Hepatocyte (in vitro differentiated cells): Measurements from ENCODE around the gene GABRA1. TPM values are rescaled to one million over a fixed set of nuclear protein-coding genes. Genes with fewer than 3 reads are reported as not detected.

Experiments used
- DNase-seq: peaks from one replicate; pipeline ENCODE4 v3.0.0-alpha.2; 2016; ENCODE audit warnings: low spot score
- H2AFZ ChIP-seq: fragments of 200-600 bp; sonication (generic); 2 replicates; pipeline ENCODE4 v1.6.0; 2016; ENCODE audit warnings: antibody characterized with exemption, mild to moderate bottlenecking
- H3K27ac ChIP-seq: fragments of 200-600 bp; sonication (generic); 2 replicates; pipeline ENCODE4 v1.5.1; 2016; ENCODE audit warnings: mild to moderate bottlenecking
- H3K27me3 ChIP-seq: fragments of 200-600 bp; sonication (generic); 2 replicates; pipeline ENCODE4 v1.6.1; 2016
- H3K36me3 ChIP-seq: fragments of 200-600 bp; sonication (generic); replicated peaks from 2 replicates; pipeline ENCODE4 v1.5.1; 2016; ENCODE audit warnings: low read depth; ENCODE audit not compliant: insufficient read depth
- H3K4me1 ChIP-seq: fragments of 200-600 bp; sonication (generic); 2 replicates; pipeline ENCODE4 v1.5.1; 2016; ENCODE audit warnings: mild to moderate bottlenecking, moderate library complexity; ENCODE audit not compliant: insufficient read depth
- H3K4me2 ChIP-seq: fragments of 200-600 bp; sonication (generic); 2 replicates; pipeline ENCODE4 v1.6.0; 2016
- H3K4me3 ChIP-seq: fragments of 200-600 bp; sonication (generic); 2 replicates; pipeline ENCODE4 v1.5.1; 2016; ENCODE audit warnings: mild to moderate bottlenecking
- H3K79me2 ChIP-seq: fragments of 200-600 bp; sonication (generic); 2 replicates; pipeline ENCODE4 v1.6.0; 2017; ENCODE audit warnings: mild to moderate bottlenecking
- H3K9me2 ChIP-seq: fragments of 200-600 bp; sonication (generic); replicated peaks from 2 replicates; pipeline ENCODE4 v1.6.0; 2017; ENCODE audit warnings: mild to moderate bottlenecking; ENCODE audit not compliant: insufficient read depth
- H3K9me3 ChIP-seq: fragments of 200-600 bp; sonication (generic); 2 replicates; pipeline ENCODE4 v1.5.1; 2016; ENCODE audit warnings: low read depth, mild to moderate bottlenecking
- H4K20me1 ChIP-seq: fragments of 200-600 bp; sonication (generic); 2 replicates; pipeline ENCODE4 v1.6.0; 2016; ENCODE audit warnings: mild to moderate bottlenecking; ENCODE audit not compliant: insufficient read depth, poor library complexity, severe bottlenecking
- EZH2 ChIP-seq: fragments of 200-600 bp; sonication (generic); IDR thresholded peaks from 2 replicates; pipeline ENCODE4 v1.6.1; 2016; ENCODE audit warnings: antibody characterized with exemption, mild to moderate bottlenecking, borderline replicate concordance
- EZH2phosphoT487 ChIP-seq: fragments of 200-600 bp; sonication (generic); IDR thresholded peaks from one replicate; pipeline ENCODE4 v1.6.1; 2018; ENCODE audit warnings: antibody characterized with exemption, mild to moderate bottlenecking, low read depth, moderate library complexity; ENCODE audit not compliant: unreplicated experiment, severe bottlenecking
- WGBS: methylation state at CpG from one replicate; pipeline ENCODE4 v1.1.6; 2016; ENCODE audit warnings: low lambda C conversion rate; ENCODE audit errors: missing lambda C conversion rate; 5-methylcytosine and 5-hydroxymethylcytosine counted together
- polyA plus RNA-seq: library from polyadenylated mRNA; unstranded; fragments of >200 nt; fragmentation: Nextera tagmentation; extraction: Ambion mirVana; gene quantifications from 2 replicates; pipeline ENCODE4 v1.2.1, GENCODE V29; 2016
- total RNA-seq: library from RNA; depleted of rRNA; stranded (reverse); fragments of >200 nt; gene quantifications from 2 replicates; pipeline ENCODE4 v1.2.3, GENCODE V29; 2014
- TF ChIP-seq, protein P1 (sequence below): fragments of 200-600 bp; sonication (generic); IDR thresholded peaks from 2 replicates; pipeline ENCODE4 v1.5.1; 2016; ENCODE audit warnings: antibody characterized with exemption, mild to moderate bottlenecking; ENCODE audit not compliant: poor library complexity

GABRA1 gene
- total RNA-seq (0.16 and 0.30 TPM in 2 replicates), polyA plus RNA-seq (0.42 TPM in 1 of 2 replicates, not detected in the other)

DNA sequence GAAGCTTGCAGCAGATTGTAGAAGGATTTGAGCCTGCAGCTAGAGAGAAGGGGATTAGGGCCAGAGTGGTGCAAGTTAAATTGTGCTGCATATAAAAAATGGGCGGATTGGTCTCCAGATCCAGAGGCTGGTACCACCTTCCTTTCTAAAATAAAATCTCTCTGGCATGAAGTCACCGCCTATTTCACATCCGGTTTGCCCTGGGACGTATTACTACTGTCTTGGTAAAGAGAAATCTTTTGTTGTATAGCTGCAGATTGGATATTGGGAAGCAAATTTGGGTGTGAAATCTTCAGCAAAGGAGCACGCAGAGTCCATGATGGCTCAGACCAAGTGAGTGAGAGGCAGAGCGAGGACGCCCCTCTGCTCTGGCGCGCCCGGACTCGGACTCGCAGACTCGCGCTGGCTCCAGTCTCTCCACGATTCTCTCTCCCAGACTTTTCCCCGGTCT is at the start of gene GABRA1:
Gene GABRA1 (plus strand): TSS at position 180 of the 451 bp plus-strand sequence. CDS start 2,691 bp downstream, outside the sequence.
- no peaks in the 10 kb centered on the region for H3K4me1 ChIP-seq
- no peaks in the 10 kb centered on the region for H4K20me1 ChIP-seq
- H3K9me2 ChIP-seq = no peaks in the 10 kb centered on the region
- H2AFZ ChIP-seq = peak within 1 kb of the TSS; percentile 66
- no peaks in the 10 kb centered on the region for H3K79me2 ChIP-seq
- TF ChIP-seq EZH2phosphoT487 (no peak), EZH2 (no peak)
- TF ChIP-seq, protein P1, sequence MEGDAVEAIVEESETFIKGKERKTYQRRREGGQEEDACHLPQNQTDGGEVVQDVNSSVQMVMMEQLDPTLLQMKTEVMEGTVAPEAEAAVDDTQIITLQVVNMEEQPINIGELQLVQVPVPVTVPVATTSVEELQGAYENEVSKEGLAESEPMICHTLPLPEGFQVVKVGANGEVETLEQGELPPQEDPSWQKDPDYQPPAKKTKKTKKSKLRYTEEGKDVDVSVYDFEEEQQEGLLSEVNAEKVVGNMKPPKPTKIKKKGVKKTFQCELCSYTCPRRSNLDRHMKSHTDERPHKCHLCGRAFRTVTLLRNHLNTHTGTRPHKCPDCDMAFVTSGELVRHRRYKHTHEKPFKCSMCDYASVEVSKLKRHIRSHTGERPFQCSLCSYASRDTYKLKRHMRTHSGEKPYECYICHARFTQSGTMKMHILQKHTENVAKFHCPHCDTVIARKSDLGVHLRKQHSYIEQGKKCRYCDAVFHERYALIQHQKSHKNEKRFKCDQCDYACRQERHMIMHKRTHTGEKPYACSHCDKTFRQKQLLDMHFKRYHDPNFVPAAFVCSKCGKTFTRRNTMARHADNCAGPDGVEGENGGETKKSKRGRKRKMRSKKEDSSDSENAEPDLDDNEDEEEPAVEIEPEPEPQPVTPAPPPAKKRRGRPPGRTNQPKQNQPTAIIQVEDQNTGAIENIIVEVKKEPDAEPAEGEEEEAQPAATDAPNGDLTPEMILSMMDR = no peak
- peak within 1 kb of the TSS; percentile 82 for H3K4me2 ChIP-seq
- no peak within 1 kb of the TSS for H3K4me3 ChIP-seq
- peaks cover 48% of the 10 kb centered on the region for H3K27me3 ChIP-seq
- peak; percentile 48 for DNase-seq
- no peaks in the 10 kb centered on the region for H3K36me3 ChIP-seq
- no peaks in the 10 kb centered on the region for H3K9me3 ChIP-seq
- 3% methylated on average over 16 of the region's 16 CpGs for WGBS
- H3K27ac ChIP-seq = no peak within 1 kb of the TSS

DNA sequence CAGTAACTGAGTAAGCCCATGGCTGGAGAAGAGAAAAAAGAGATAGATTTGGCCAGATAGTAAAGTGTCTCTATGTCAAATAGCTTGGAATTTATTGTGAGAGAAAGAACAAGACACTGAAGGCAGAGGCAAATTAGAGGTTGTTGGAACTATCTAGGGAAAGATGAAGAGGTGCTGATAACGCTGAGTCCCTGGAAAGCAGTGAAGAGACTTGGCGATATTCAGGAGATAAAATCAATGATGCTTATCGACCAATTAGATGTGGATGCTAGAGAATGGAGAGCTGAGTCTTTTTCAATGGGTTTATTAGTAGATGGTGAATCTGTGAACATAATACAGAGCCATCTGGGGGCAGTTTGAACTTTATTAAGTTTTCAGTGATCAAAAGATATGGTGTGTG is 48.6 kb upstream of the GABRA1 start:
- Histone ChIP-seq H4K20me1 (no peaks in the 10 kb centered on the region), H3K27ac (no peak overlapping the region), H3K79me2 (no peaks in the 10 kb centered on the region), H3K27me3 (no peaks in the 10 kb centered on the region), H3K36me3 (no peaks in the 10 kb centered on the region), H3K4me3 (no peak overlapping the region), H3K4me2 (no peak overlapping the region), H3K9me2 (no peaks in the 10 kb centered on the region), H3K4me1 (no peaks in the 10 kb centered on the region), H2AFZ (no peak overlapping the region), H3K9me3 (no peaks in the 10 kb centered on the region)
- no peak for TF ChIP-seq EZH2phosphoT487
- TF ChIP-seq, protein P1 = no peak
- TF ChIP-seq EZH2 = no peak
- no peak for DNase-seq
- 38% methylated on average over 3 of the region's 3 CpGs for WGBS

DNA sequence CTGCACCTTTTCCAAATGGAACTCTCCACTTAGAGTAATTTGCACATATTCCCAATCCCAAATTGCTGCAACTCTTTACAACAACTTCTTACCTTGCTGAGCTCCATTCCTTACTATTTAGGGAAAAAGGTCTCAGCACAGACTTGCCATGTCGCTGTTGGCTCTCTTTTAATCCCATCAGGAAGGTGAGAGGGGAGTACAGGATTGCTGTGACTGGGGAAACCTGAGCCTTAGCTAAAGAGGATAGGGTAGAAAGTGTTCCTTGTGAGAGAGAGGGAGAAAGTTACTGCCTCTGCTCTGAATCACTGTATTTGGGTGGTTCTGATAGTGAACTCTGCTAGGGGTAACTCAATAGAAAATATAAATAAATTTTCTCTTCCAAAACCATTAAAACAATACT is 43.7 kb upstream of the GABRA1 start:
- H3K4me3 ChIP-seq = no peak overlapping the region
- H3K9me2 ChIP-seq = no peaks in the 10 kb centered on the region
- H3K9me3 ChIP-seq = no peaks in the 10 kb centered on the region
- no peaks in the 10 kb centered on the region for H3K79me2 ChIP-seq
- H3K27me3 ChIP-seq = no peaks in the 10 kb centered on the region
- H2AFZ ChIP-seq = no peak overlapping the region
- no peaks in the 10 kb centered on the region for H4K20me1 ChIP-seq
- no peaks in the 10 kb centered on the region for H3K4me1 ChIP-seq
- WGBS = 21% methylated on average over 1 of the region's 1 CpG
- no peak overlapping the region for H3K4me2 ChIP-seq
- H3K36me3 ChIP-seq = no peaks in the 10 kb centered on the region
- DNase-seq = no peak
- TF ChIP-seq, protein P1 = no peak
- no peak for TF ChIP-seq EZH2phosphoT487
- TF ChIP-seq EZH2 = no peak
- H3K27ac ChIP-seq = no peak overlapping the region

DNA sequence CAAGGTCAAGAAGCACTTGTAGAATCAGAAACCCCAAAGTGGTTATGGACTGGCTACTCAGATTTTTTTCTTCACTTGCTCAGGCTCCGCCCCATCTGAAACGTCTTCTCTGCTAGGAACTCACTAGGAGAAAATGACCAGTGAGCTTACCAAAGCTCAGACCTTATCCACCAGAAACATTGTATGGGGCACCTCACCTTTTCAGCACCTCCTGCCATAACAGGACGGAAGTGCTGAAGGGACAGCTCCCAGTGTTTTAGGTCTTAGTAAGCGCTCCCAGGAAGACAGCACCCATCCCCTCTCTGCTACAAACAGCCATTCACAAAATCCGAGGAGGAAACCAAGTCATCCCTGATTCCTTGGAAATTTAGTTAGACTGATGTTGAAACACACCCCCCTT is 1.2 kb upstream of the GABRA1 start:
- H2AFZ ChIP-seq = no peak overlapping the region
- H3K79me2 ChIP-seq = no peaks in the 10 kb centered on the region
- no peak overlapping the region for H3K27ac ChIP-seq
- H3K4me2 ChIP-seq = peak overlapping the region; percentile 82
- no peaks in the 10 kb centered on the region for H3K4me1 ChIP-seq
- 7% methylated on average over 5 of the region's 5 CpGs for WGBS
- H4K20me1 ChIP-seq = no peaks in the 10 kb centered on the region
- TF ChIP-seq, protein P1 = no peak
- TF ChIP-seq EZH2 = no peak
- TF ChIP-seq EZH2phosphoT487 = no peak
- H3K9me3 ChIP-seq = no peaks in the 10 kb centered on the region
- peak; percentile 65 for DNase-seq
- peaks cover 48% of the 10 kb centered on the region for H3K27me3 ChIP-seq
- no peak overlapping the region for H3K4me3 ChIP-seq
- no peaks in the 10 kb centered on the region for H3K9me2 ChIP-seq
- H3K36me3 ChIP-seq = no peaks in the 10 kb centered on the region
